ENCODE data around the gene GOLGA8J.
"Not testable (repeated sequence)": the region's sequence is repeated elsewhere in the genome, so short reads cannot be mapped to it uniquely, and the experiment has no call there.

- TF ChIP-seq SP1 (IDR thresholded peaks at IDR 0.05; ENCODE audit: low read depth); CTCF (IDR thresholded peaks at IDR 0.05 in 2 of 3, conservative IDR thresholded peaks at IDR 0.05 in 1 of 3; ENCODE audit: borderline replicate concordance in 1 of 3, insufficient read depth in 1 of 3, low read depth in 2 of 3, low read length in 2 of 3); EZH2 (IDR thresholded peaks at IDR 0.05); SRF (IDR thresholded peaks at IDR 0.05; ENCODE audit: low read depth): not testable (repeated sequence)
These were observed 52.0 kb downstream of the GOLGA8J start, which contains the start of gene GOLGA8T for GRCh38 chr15:30134751-30135150.

Measured in HCT116 (cell line).